Right cardiac atrium (tissue), 5 donors: ENCODE data around the gene CLIC5. TPM values are rescaled to one million over a fixed set of nuclear protein-coding genes. Genes with fewer than 3 reads are reported as not detected.
A peak's percentile ranks its signal among the peaks of the same experiment; 100 is the strongest.

ENCODE experiments used
- ATAC-seq, 2 donors: fragments of 200-7000 bp; cut with Tn5 transposase; one replicate each; pipeline versions ENCODE4 v1.8.0 to v1.9.1; 2020; ENCODE audit warnings: moderate library complexity in 2 of 2, mild to moderate bottlenecking in 1 of 2
- DNase-seq, 3 donors: peaks; one replicate each; pipeline ENCODE4 v3.0.0-alpha.2; 2020
- H3K27ac ChIP-seq: one replicate; pipeline ENCODE4 v1.5.1; 2013; ENCODE audit warnings: mild to moderate bottlenecking, low read length, control low read depth, moderate library complexity
- H3K27me3 ChIP-seq: one replicate; pipeline ENCODE4 v1.6.1; 2013; ENCODE audit not compliant: control insufficient read depth, insufficient read depth
- H3K4me1 ChIP-seq: one replicate; pipeline ENCODE4 v1.6.1; 2013; ENCODE audit warnings: low read length; ENCODE audit not compliant: control insufficient read depth, insufficient read depth
- H3K4me3 ChIP-seq: one replicate; pipeline ENCODE4 v1.5.1; 2013; ENCODE audit warnings: low read length, control low read depth
- H3K9me3 ChIP-seq: one replicate; pipeline ENCODE4 v1.6.1; 2013; ENCODE audit warnings: low read length; ENCODE audit not compliant: control insufficient read depth
- WGBS: extraction: QIAGEN DNeasy Blood & Tissue Kit; methylation state at CpG from one replicate; pipeline ENCODE4 v1.1.7; 2013; 5-methylcytosine and 5-hydroxymethylcytosine counted together
- intact Hi-C, 4 donors: fragments of 100-400 bp; cut with DNase I; formaldehyde crosslinking; loops; one replicate each; pipeline versions ENCODE4 v1.11.0 to v1.14.0; 2022 to 2023
- polyA plus RNA-seq: library from polyadenylated mRNA; stranded (reverse); fragments of 200-250 nt; gene quantifications from one replicate; pipeline ENCODE4 v1.2.3, GENCODE V29; 2013
- total RNA-seq, 4 donors: library from RNA; stranded (reverse); fragmentation: NEBNext Ultra II Directional; extraction: Animal tissue kit (Norgen Biotek cat#: 25700); gene quantifications; one replicate each; pipeline ENCODE4 v1.2.1, GENCODE V29; 2021
- donor health status: healthy with polysubstance abuse.
- donor health status: DM: no; HTN: yes; CAD: no.
- donor health status: DM: no; HTN: no; CAD: no.
- donor health status: DM: no; HTN: yes; CAD: no; lungs with severe emphysema.
- donor health status: DM: yes; HTN: yes; CAD: no.

The CLIC5 gene
- total and polyA plus RNA-seq, 5 donors, result 60.5 to 150 (median 124) TPM

- intact Hi-C loops, result no loop called here
- DNase-seq (no peak), ATAC-seq (no peak)
- peaks cover 4% of the 10 kb centered on the region for H3K4me1 ChIP-seq
- no peak overlapping the region for H3K27ac ChIP-seq
- H3K4me3 ChIP-seq, result no peak overlapping the region
- H3K9me3 ChIP-seq, result no peaks in the 10 kb centered on the region
- H3K27me3 ChIP-seq, result no peaks in the 10 kb centered on the region
- 67% methylated on average over 10 of the region's 10 CpGs for WGBS
These were observed 161.4 kb downstream of the CLIC5 start for GRCh38 chr6:45854149-45854742.

- whole genome bisulfite sequencing, result 76% methylated on average over 1 of the region's 1 CpG
- DNase-seq, result no peak
- H3K4me3 ChIP-seq, result no peak overlapping the region
These were observed 164.6 kb downstream of the CLIC5 start for GRCh38 chr6:45851034-45851400.

GRCh38 chr6:45850378-45851033 lies 165.2 kb downstream of the CLIC5 start:
- ATAC-seq (no peak), DNase-seq (no peak)
- Histone ChIP-seq H3K27ac (no peak overlapping the region), H3K9me3 (no peaks in the 10 kb centered on the region), H3K4me3 (no peak overlapping the region), H3K4me1 (no peaks in the 10 kb centered on the region), H3K27me3 (no peaks in the 10 kb centered on the region)
- intact Hi-C loops, result no loop called here
- 72% methylated on average over 8 of the region's 8 CpGs for WGBS

More at GRCh38 chr6:45851034-45851400, 164.6 kb downstream of the CLIC5 start:
- Histone ChIP-seq H3K27ac (no peak overlapping the region), H3K4me1 (no peaks in the 10 kb centered on the region), H3K9me3 (no peaks in the 10 kb centered on the region), H3K27me3 (no peaks in the 10 kb centered on the region)
- ATAC-seq, result no peak
- intact Hi-C loops, result no loop called here

- no peak for DNase-seq
- H3K4me3 ChIP-seq, result no peak overlapping the region
- WGBS, result 78% methylated on average over 1 of the region's 1 CpG
These were observed 170.1 kb downstream of the CLIC5 start for GRCh38 chr6:45845567-45845966.

DNA sequence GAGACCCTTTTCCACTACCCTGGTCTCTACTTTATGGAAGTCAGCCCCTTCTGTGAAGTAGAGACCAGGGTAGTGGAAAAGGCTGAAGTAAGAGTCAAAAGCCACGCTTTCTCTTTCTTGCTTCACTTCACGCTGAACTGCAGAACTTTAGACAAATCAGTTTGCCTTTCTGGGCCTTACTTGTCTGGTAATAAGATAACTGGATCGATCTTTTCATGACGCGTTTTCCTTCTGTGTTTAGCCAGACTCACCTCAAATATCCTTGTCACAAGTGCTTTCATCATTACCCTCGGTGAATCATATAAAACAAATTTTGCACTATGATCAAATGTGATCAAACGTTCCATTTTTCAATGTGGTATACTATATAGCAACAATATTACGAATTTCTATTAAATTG lies 170.7 kb downstream of the CLIC5 start:
- Histone ChIP-seq H3K4me3 (no peak overlapping the region), H3K27me3 (no peaks in the 10 kb centered on the region), H3K27ac (no peak overlapping the region), H3K4me1 (no peaks in the 10 kb centered on the region), H3K9me3 (no peaks in the 10 kb centered on the region)
- WGBS, result 88% methylated on average over 8 of the region's 8 CpGs
- no peak for ATAC-seq
- no peak for DNase-seq
- intact Hi-C loops, result no loop called here

More at GRCh38 chr6:45845567-45845966, 170.1 kb downstream of the CLIC5 start:
- no peak for ATAC-seq
- Histone ChIP-seq H3K9me3 (no peaks in the 10 kb centered on the region), H3K4me1 (no peaks in the 10 kb centered on the region), H3K27ac (no peak overlapping the region), H3K27me3 (no peaks in the 10 kb centered on the region)
- intact Hi-C loops, result no loop called here

- Histone ChIP-seq H3K27me3 (no peaks in the 10 kb centered on the region), H3K4me3 (no peak overlapping the region), H3K4me1 (no peaks in the 10 kb centered on the region), H3K9me3 (no peaks in the 10 kb centered on the region), H3K27ac (no peak overlapping the region)
- peak in 1 of 2 donors; percentile 59 for ATAC-seq
- intact Hi-C loops, result no loop called here
- peak; percentile 47 to 79 (median 67) for DNase-seq
- 44% methylated on average over 8 of the region's 8 CpGs for WGBS
These were observed 171.7 kb downstream of the CLIC5 start for GRCh38 chr6:45843848-45844521.

GRCh38 chr6:45841062-45841461 lies 174.6 kb downstream of the CLIC5 start:
- intact Hi-C loops, result no loop called here
- WGBS, result 92% methylated on average over 3 of the region's 3 CpGs
- no peak overlapping the region for H3K4me3 ChIP-seq
- ATAC-seq, result no peak
- no peaks in the 10 kb centered on the region for H3K27me3 ChIP-seq
- H3K27ac ChIP-seq, result no peak overlapping the region
- H3K4me1 ChIP-seq, result no peaks in the 10 kb centered on the region
- no peaks in the 10 kb centered on the region for H3K9me3 ChIP-seq
- no peak for DNase-seq

DNA sequence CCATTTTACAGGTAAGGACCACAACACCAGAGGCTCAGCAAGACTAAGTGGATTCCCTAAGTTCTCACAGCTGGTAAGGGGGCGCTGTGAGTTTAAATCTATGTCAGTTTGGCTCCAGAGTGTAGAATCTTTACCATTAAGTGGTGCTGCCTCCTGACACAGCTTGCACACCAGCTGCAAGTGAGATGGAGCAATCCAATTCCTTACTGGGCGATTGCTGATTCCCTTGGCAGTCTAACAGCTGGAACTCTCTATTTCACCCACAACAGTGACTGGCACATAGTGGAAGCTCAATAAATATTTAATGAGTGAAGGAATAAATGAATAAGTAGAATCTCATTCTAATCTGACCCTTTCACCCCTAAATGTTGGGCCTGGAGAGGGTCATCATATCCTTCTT lies 176.7 kb downstream of the CLIC5 start:
- intact Hi-C loops, result no loop called here
- DNase-seq (no peak), ATAC-seq (no peak)
- no peak overlapping the region for H3K27ac ChIP-seq
- no peaks in the 10 kb centered on the region for H3K27me3 ChIP-seq
- no peaks in the 10 kb centered on the region for H3K9me3 ChIP-seq
- no peaks in the 10 kb centered on the region for H3K4me1 ChIP-seq
- no peak overlapping the region for H3K4me3 ChIP-seq
- WGBS, result 77% methylated on average over 2 of the region's 2 CpGs

DNA sequence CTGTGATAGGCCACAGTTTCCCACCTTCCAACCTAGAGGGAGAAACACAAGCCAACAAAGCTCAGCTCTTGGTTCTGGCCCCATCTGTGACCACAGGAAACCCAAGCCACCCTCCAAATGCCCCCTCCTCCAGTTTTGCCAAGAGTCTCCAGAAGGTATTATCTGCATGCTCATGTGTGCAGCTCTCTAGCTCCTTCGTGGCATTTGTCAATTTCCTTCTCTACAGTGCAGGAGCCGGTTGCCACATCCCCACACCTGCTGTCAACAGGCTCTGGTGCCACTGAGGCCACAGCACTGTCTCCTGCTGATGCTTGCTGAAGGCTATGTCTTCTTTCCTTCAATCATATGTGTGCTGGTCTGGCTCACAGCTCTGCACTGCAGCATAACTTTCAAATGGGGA lies 177.2 kb downstream of the CLIC5 start:
- intact Hi-C loops, result no loop called here
- no peak overlapping the region for H3K27ac ChIP-seq
- no peak for DNase-seq
- no peak overlapping the region for H3K4me3 ChIP-seq
- no peaks in the 10 kb centered on the region for H3K4me1 ChIP-seq
- H3K27me3 ChIP-seq, result no peaks in the 10 kb centered on the region
- no peak for ATAC-seq
- WGBS, result 59% methylated on average over 2 of the region's 2 CpGs
- H3K9me3 ChIP-seq, result no peaks in the 10 kb centered on the region

- intact Hi-C loops, result no loop called here
- no peaks in the 10 kb centered on the region for H3K4me1 ChIP-seq
These were observed 178.0 kb downstream of the CLIC5 start for GRCh38 chr6:45837541-45838200.

DNA sequence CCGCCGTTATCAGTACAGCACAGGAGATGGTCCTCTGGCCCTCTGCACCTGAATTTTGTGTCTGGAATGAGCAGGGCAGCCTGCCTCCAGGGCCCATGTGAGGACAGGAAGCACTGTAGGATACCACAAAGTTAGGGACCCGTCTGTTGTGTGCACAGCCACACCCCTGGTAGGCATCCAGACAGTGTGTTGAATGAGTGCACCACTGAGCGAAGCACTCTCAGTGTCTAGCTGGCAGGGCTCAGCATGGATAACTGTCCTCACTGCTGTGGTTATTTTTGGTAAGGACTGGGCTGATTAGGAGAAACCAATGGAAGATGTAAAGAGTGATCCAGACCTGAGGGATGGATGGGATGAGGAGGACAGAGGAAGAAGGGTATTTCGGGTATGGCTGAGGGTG lies 178.7 kb downstream of the CLIC5 start:
- H3K27ac ChIP-seq, result no peak overlapping the region
- H3K4me1 ChIP-seq, result no peaks in the 10 kb centered on the region
- no peak overlapping the region for H3K4me3 ChIP-seq
- H3K9me3 ChIP-seq, result no peaks in the 10 kb centered on the region
- 77% methylated on average over 5 of the region's 5 CpGs for WGBS
- ATAC-seq, result peak; percentile 23 to 35
- DNase-seq, result no peak
- intact Hi-C loops, result no loop called here
- H3K27me3 ChIP-seq, result no peaks in the 10 kb centered on the region

More at GRCh38 chr6:45837541-45838200, 178.0 kb downstream of the CLIC5 start:
- Histone ChIP-seq H3K4me3 (no peak overlapping the region), H3K27ac (no peak overlapping the region), H3K27me3 (no peaks in the 10 kb centered on the region), H3K9me3 (no peaks in the 10 kb centered on the region)
- no peak for DNase-seq
- no peak for ATAC-seq
- WGBS, result 85% methylated on average over 5 of the region's 5 CpGs
